Right cardiac atrium (tissue), 5 donors: Measurements from ENCODE around the gene DUSP2. TPM values are rescaled to one million over a fixed set of nuclear protein-coding genes. Genes with fewer than 3 reads are reported as not detected.

Experiments used
- ATAC-seq, 2 donors: fragments of 200-7000 bp; cut with Tn5 transposase; one replicate each; pipeline versions ENCODE4 v1.8.0 to v1.9.1; 2020; ENCODE audit warnings: moderate library complexity in 2 of 2, mild to moderate bottlenecking in 1 of 2
- DNase-seq, 3 donors: peaks; one replicate each; pipeline ENCODE4 v3.0.0-alpha.2; 2020
- H3K27ac ChIP-seq: one replicate; pipeline ENCODE4 v1.5.1; 2013; ENCODE audit warnings: mild to moderate bottlenecking, low read length, control low read depth, moderate library complexity
- H3K27me3 ChIP-seq: one replicate; pipeline ENCODE4 v1.6.1; 2013; ENCODE audit not compliant: control insufficient read depth, insufficient read depth
- H3K4me1 ChIP-seq: one replicate; pipeline ENCODE4 v1.6.1; 2013; ENCODE audit warnings: low read length; ENCODE audit not compliant: control insufficient read depth, insufficient read depth
- H3K4me3 ChIP-seq: one replicate; pipeline ENCODE4 v1.5.1; 2013; ENCODE audit warnings: low read length, control low read depth
- H3K9me3 ChIP-seq: one replicate; pipeline ENCODE4 v1.6.1; 2013; ENCODE audit warnings: low read length; ENCODE audit not compliant: control insufficient read depth
- WGBS: extraction: QIAGEN DNeasy Blood & Tissue Kit; methylation state at CpG from one replicate; pipeline ENCODE4 v1.1.7; 2013; 5-methylcytosine and 5-hydroxymethylcytosine counted together
- intact Hi-C, 4 donors: fragments of 100-400 bp; cut with DNase I; formaldehyde crosslinking; loops; one replicate each; pipeline versions ENCODE4 v1.11.0 to v1.14.0; 2022 to 2023
- polyA plus RNA-seq: library from polyadenylated mRNA; stranded (reverse); fragments of 200-250 nt; gene quantifications from one replicate; pipeline ENCODE4 v1.2.3, GENCODE V29; 2013
- total RNA-seq, 4 donors: library from RNA; stranded (reverse); fragmentation: NEBNext Ultra II Directional; extraction: Animal tissue kit (Norgen Biotek cat#: 25700); gene quantifications; one replicate each; pipeline ENCODE4 v1.2.1, GENCODE V29; 2021
- donor health status: healthy with polysubstance abuse.
- donor health status: DM: no; HTN: yes; CAD: no.
- donor health status: DM: no; HTN: no; CAD: no.
- donor health status: DM: no; HTN: yes; CAD: no; lungs with severe emphysema.
- donor health status: DM: yes; HTN: yes; CAD: no.

The DUSP2 gene
- total and polyA plus RNA-seq, 5 donors, result 1.2 to 2.6 (median 1.7) TPM

DNA sequence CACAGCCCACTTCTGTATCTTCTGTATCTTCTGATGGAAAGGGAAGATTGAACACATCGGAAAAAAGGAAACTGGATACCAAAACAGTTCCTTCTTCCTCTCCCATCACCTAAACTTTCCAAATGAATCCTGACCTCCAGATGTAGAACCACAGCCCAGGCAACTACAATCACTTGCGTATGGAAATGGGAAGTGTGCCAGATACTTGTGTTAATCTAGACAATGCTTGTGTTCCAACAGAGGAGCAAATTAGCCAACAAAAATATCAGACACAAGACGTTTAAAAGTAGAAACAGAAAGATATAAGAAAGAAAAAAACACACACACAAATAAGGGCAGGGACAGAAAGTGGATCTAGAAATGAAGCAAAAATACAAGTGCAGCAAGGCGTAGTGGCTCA is 31.4 kb upstream of the DUSP2 start:
- no peak overlapping the region for H3K4me3 ChIP-seq
- WGBS, result 45% methylated on average over 4 of the region's 4 CpGs
- ATAC-seq (peak in 1 of 2 donors; percentile 18), DNase-seq (no peak)
- no peak overlapping the region for H3K27ac ChIP-seq
- intact Hi-C loops, result no loop called here
- H3K4me1 ChIP-seq, result no peaks in the 10 kb centered on the region
- no peaks in the 10 kb centered on the region for H3K27me3 ChIP-seq
- H3K9me3 ChIP-seq, result no peaks in the 10 kb centered on the region

GRCh38 chr2:96175951-96176350 is 30.7 kb upstream of the DUSP2 start:
- no peaks in the 10 kb centered on the region for H3K4me1 ChIP-seq
- ATAC-seq, result peak in 1 of 2 donors; percentile 11
- no peak overlapping the region for H3K4me3 ChIP-seq
- WGBS, result 81% methylated on average over 6 of the region's 6 CpGs
- intact Hi-C loops, result no loop called here
- DNase-seq, result no peak
- H3K27ac ChIP-seq, result no peak overlapping the region
- H3K9me3 ChIP-seq, result no peaks in the 10 kb centered on the region
- no peaks in the 10 kb centered on the region for H3K27me3 ChIP-seq

- WGBS, result 50% methylated on average over 8 of the region's 8 CpGs
- H3K27ac ChIP-seq, result no peak overlapping the region
- intact Hi-C loops, result loop anchor here in 1 of 4 donors (5.0 kb wide), 1 partner anchor 37 kb away; the partner anchor contains the start of gene ASTL
Observed at GRCh38 chr2:96174251-96175144, 29.3 kb upstream of the DUSP2 start.

GRCh38 chr2:96171831-96172230 is 26.6 kb upstream of the DUSP2 start:
- H3K4me3 ChIP-seq, result no peak overlapping the region
- no peak for DNase-seq
- H3K27ac ChIP-seq, result no peak overlapping the region
- no peaks in the 10 kb centered on the region for H3K4me1 ChIP-seq
- H3K9me3 ChIP-seq, result no peaks in the 10 kb centered on the region
- WGBS, result 95% methylated on average over 15 of the region's 15 CpGs
- no peak for ATAC-seq
- intact Hi-C loops, result loop anchor here in 1 of 4 donors (5.0 kb wide), 1 partner anchor 35 kb away; the partner anchor contains the start of gene ASTL
- H3K27me3 ChIP-seq, result no peaks in the 10 kb centered on the region

More at GRCh38 chr2:96174251-96175144, 29.3 kb upstream of the DUSP2 start:
- H3K27me3 ChIP-seq, result no peaks in the 10 kb centered on the region
- no peak overlapping the region for H3K4me3 ChIP-seq
- H3K4me1 ChIP-seq, result no peaks in the 10 kb centered on the region
- ATAC-seq, result peak; percentile 83 to 86
- no peaks in the 10 kb centered on the region for H3K9me3 ChIP-seq
- DNase-seq, result peak; percentile 65 to 88 (median 87)

DNA sequence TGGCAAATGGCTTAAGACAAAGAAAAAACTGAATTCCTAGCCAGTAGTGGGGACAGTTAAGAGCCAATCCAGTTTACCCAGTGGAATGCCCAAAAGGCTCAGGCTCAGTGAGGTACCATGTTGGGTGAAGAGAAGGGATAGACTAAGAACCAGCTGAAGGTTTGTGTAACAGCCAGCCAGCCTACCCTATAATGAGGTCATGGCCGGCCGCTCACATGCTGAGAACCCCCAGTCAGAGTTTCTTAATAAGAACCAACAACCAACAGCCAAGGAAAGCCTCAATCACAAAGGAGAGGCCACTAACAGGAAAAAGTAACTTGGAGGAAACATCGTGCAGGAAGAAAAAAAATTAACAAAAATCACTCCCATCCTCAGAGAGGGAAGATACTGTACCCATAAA is 25.4 kb upstream of the DUSP2 start:
- intact Hi-C loops, result loop anchor here in 1 of 4 donors (5.0 kb wide), 1 partner anchor 33 kb away; the partner anchor contains the start of gene ASTL
- no peak overlapping the region for H3K4me3 ChIP-seq
- no peaks in the 10 kb centered on the region for H3K4me1 ChIP-seq
- no peak for ATAC-seq
- 89% methylated on average over 3 of the region's 3 CpGs for WGBS
- no peaks in the 10 kb centered on the region for H3K27me3 ChIP-seq
- no peaks in the 10 kb centered on the region for H3K9me3 ChIP-seq
- no peak overlapping the region for H3K27ac ChIP-seq
- DNase-seq, result no peak

DNA sequence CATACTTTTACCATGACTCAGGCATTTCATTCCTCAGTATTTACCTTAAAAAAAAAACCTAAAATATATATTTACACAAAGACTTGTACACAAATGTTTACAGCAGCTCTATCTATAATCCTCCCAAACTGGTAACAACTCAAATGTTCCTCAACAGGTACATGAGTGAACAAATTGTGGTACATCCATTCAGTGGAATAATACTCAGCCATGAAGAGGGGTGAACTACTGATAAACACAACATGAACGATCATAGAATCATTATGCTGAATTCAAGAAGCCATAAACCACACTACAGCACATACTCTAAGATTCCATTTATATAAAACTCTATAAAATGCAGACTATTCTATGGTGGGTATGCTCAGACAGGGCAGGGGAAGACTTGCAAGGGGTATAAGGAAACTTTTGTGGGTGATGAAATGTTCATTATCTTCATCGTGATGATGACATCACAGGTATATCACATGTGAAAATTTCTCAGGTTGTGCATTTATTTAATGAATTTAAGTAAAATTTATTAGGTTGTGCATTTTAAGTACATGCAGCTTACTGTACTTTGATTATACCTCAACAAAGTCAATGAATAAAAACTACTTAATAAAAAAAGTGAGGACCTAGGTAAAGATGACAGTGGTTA is 24.7 kb upstream of the DUSP2 start:
- intact Hi-C loops, result loop anchor here in 1 of 4 donors (5.0 kb wide), 1 partner anchor 33 kb away; the partner anchor contains the start of gene ASTL
- WGBS, result 81% methylated on average over 2 of the region's 2 CpGs

GRCh38 chr2:96167407-96168013 is 22.3 kb upstream of the DUSP2 start:
- ATAC-seq (no peak), DNase-seq (no peak)
- H3K27ac ChIP-seq, result no peak overlapping the region
- H3K9me3 ChIP-seq, result no peaks in the 10 kb centered on the region
- no peak overlapping the region for H3K4me3 ChIP-seq
- no peaks in the 10 kb centered on the region for H3K27me3 ChIP-seq
- intact Hi-C loops, result no loop called here
- no peaks in the 10 kb centered on the region for H3K4me1 ChIP-seq
- 81% methylated on average over 6 of the region's 6 CpGs for WGBS

More for the DNA sequence above, 24.7 kb upstream of the DUSP2 start:
- ATAC-seq (no peak), DNase-seq (no peak)
- Histone ChIP-seq H3K27ac (no peak overlapping the region), H3K9me3 (no peaks in the 10 kb centered on the region), H3K4me3 (no peak overlapping the region), H3K4me1 (no peaks in the 10 kb centered on the region), H3K27me3 (no peaks in the 10 kb centered on the region)

- H3K27me3 ChIP-seq, result no peaks in the 10 kb centered on the region
- no peaks in the 10 kb centered on the region for H3K4me1 ChIP-seq
- no peaks in the 10 kb centered on the region for H3K9me3 ChIP-seq
- 78% methylated on average over 18 of the region's 18 CpGs for WGBS
- DNase-seq, result no peak
- peak; percentile 38 to 52 for ATAC-seq
- no peak overlapping the region for H3K4me3 ChIP-seq
- H3K27ac ChIP-seq, result no peak overlapping the region
- intact Hi-C loops, result no loop called here
Observed at GRCh38 chr2:96164459-96165184, 19.4 kb upstream of the DUSP2 start.

GRCh38 chr2:96163768-96164429 is 18.7 kb upstream of the DUSP2 start:
- Histone ChIP-seq H3K27ac (no peak overlapping the region), H3K4me1 (no peaks in the 10 kb centered on the region), H3K4me3 (no peak overlapping the region), H3K27me3 (no peaks in the 10 kb centered on the region), H3K9me3 (no peaks in the 10 kb centered on the region)
- intact Hi-C loops, result no loop called here
- DNase-seq (no peak), ATAC-seq (peak; percentile 40 to 44)
- 48% methylated on average over 13 of the region's 13 CpGs for WGBS

DNA sequence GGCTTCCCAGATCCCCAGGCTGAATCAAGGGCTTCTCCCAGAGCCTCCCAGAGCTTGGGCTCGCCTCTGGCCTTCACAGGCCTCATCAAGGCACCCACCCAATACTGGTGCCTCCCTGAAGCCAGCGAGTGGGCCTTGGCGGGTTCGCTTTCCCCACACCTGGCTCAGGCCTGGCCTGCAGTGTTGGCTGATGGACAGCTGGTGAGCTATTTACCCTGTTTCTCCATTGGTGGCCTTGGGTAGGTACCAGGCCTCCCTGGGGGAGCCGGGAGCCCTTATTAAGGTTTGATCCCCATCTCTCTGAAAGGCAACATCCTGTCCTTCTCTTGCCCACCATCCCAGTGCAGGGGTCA is 18.2 kb upstream of the DUSP2 start:
- intact Hi-C loops, result no loop called here
- Histone ChIP-seq H3K4me1 (no peaks in the 10 kb centered on the region), H3K9me3 (no peaks in the 10 kb centered on the region), H3K27me3 (no peaks in the 10 kb centered on the region), H3K4me3 (no peak overlapping the region), H3K27ac (no peak overlapping the region)
- DNase-seq, result no peak
- ATAC-seq, result no peak
- 84% methylated on average over 5 of the region's 5 CpGs for WGBS
